GM12865 (cell line): ENCODE measurements around the gene POU2F1.
A peak's percentile ranks its signal among the peaks of the same experiment; 100 is the strongest.

ENCODE experiments used
- DNase-seq: peaks from one replicate; pipeline ENCODE4 v3.0.0; 2010; ENCODE audit warnings: low read depth
- H3K4me3 ChIP-seq: 2 replicates; pipeline ENCODE4 v1.5.1; 2011; ENCODE audit warnings: mild to moderate bottlenecking, low read depth, low read length, control low read depth
- TF ChIP-seq, protein P1 (sequence below): IDR thresholded peaks from 2 replicates; pipeline ENCODE4 v1.5.1; 2011; ENCODE audit warnings: low read length, control low read depth, low read depth, inconsistent platforms; ENCODE audit not compliant: insufficient read depth; ENCODE audit errors: missing control alignments

The POU2F1 gene

DNA sequence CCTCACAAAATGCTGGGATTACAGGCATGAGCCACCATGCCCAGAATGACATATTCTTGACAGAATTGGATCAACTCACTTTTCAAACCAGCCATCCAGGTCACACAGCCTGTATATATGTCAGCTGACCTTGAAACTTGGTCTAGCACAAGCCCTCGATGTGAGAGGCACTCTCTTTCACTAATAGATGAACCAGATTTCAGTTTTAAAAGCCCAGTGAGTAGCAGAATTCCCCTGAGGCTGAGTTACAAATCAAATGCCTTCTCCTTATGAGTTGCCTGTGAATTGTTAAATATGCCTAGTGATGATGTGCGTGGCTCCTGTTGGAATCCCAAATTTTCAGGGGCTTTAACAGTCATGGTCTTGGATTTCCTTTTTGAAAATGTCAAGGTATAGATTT is 208.9 kb downstream of the POU2F1 start:
- H3K4me3 ChIP-seq = no peak overlapping the region
- TF ChIP-seq, protein P1, sequence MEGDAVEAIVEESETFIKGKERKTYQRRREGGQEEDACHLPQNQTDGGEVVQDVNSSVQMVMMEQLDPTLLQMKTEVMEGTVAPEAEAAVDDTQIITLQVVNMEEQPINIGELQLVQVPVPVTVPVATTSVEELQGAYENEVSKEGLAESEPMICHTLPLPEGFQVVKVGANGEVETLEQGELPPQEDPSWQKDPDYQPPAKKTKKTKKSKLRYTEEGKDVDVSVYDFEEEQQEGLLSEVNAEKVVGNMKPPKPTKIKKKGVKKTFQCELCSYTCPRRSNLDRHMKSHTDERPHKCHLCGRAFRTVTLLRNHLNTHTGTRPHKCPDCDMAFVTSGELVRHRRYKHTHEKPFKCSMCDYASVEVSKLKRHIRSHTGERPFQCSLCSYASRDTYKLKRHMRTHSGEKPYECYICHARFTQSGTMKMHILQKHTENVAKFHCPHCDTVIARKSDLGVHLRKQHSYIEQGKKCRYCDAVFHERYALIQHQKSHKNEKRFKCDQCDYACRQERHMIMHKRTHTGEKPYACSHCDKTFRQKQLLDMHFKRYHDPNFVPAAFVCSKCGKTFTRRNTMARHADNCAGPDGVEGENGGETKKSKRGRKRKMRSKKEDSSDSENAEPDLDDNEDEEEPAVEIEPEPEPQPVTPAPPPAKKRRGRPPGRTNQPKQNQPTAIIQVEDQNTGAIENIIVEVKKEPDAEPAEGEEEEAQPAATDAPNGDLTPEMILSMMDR = no peak
- peak; percentile 61 for DNase-seq

DNA sequence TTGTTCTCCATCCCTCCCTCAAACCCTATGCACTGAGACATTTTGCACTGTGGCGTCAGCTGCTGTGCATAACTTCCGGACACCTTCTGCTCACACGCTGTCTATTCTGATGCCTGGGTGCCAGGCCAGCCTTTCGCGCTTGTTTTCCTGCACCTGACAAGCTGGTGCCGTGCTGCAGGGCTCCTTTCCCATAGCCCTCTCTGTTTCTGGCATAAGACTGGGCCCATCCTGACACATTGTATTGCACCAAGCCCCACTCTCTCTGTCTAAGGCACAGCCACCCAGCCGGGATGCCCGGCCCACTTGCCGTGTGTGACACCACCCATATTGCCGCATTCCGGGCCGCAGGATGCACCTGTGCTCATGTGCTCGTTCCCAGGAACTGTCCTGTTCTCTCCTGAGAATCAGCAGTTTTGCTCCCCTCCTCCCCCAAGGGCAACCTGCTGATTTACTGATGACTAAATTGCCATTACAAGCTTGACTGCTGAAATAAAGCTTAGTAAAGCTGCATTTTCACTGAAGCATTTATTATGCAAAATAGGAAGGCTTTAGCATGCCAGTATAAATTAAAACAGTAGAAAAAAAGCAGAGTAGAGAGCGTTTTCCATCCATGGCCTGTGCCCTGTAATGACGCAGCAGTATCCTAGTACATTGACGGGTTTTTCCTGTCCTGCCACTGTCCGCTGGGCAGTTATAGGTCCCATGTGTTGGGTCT is 209.6 kb downstream of the POU2F1 start:
- TF ChIP-seq, protein P1 = no peak
- H3K4me3 ChIP-seq = no peak overlapping the region
- peak; percentile 64 for DNase-seq

DNA sequence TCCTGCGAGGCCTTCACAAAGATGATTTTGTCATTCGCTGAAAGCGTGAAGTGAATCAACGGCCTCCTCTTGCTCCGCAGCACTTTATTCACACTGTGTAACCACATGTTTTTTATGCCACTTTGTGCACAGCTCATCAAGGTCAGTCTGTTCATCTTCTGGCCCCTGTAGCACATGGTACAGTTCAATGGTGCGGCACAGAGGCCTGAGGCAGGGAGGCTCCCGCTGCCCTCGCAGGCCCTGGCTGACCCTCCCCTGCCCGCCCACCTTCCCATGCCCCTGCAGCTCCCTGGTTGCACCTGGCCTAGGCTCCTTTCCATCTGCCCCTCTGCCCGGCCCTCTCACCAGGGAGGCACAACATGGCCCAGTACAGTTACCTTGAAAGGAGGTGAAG is 210.2 kb downstream of the POU2F1 start:
- H3K4me3 ChIP-seq = no peak overlapping the region
- TF ChIP-seq, protein P1 = no peak
- no peak for DNase-seq

DNA sequence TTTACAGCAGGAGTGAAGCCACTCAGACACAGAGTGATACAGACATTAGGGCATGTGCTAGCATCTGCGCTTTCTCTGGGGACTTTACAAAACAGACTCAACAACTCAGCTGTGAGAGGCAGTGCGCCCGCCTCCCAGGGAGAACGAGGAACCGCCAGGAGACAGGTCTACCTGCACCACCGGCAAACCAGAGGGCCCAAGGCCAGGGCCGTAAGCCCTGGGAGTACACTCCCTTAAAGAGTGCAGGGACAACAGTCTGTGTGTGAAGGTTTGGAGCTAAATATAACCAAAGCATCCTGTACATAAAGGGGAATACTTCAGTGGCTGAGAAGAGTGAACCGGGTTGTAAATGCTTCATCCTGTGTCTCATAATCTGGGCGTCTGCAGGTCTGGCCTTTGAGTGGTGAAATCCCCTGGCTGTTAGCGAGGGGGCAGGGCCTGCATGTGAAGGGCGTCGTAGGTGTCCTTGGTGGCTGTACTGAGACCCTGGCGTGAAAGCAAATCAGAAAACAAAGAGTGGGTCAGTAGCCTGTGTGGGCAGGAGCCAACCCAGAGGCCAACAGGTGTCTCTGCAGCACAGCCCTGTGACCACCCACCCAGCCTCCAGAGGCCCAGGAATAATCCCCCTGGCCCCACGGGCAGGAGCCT is 210.7 kb downstream of the POU2F1 start:
- H3K4me3 ChIP-seq = no peak overlapping the region
- TF ChIP-seq, protein P1 = no peak
- DNase-seq = peak; percentile 54

DNA sequence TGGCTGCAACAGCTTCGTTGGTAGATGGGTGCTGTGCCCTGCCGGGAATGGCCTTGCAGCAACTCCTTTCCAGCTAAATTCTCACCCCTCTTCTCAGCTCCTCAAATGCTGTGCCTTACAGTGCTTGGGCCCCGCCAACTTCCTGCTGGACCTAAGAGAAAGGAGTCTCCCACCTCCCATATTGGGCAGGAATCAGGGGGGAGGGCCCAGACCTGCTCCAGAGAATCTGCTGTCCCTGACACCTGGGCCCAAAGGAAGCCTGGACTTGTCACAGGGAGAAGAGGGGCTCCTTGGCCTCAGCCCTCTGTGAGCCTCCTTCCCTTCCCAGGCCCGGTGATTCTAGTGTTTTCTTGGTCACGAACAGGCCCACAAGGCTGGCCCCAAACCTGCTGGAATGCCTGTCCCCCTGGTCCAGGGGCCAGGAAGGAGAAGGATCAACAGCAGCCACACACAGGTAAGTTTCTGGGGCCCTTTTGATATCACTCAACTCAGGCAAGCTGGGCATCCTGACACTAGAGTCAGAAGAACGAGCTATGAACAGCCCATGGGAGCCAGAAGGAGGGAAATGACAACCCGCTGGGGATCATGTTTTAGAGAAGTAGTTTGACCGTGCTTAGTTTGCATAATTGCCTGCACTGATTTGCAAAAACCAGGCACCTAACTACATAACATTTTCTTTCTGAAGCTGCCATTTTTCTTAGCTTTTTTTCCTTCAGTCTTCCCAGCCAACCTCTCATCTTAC is 211.4 kb downstream of the POU2F1 start:
- no peak overlapping the region for H3K4me3 ChIP-seq
- TF ChIP-seq, protein P1 = no peak
- DNase-seq = no peak

DNA sequence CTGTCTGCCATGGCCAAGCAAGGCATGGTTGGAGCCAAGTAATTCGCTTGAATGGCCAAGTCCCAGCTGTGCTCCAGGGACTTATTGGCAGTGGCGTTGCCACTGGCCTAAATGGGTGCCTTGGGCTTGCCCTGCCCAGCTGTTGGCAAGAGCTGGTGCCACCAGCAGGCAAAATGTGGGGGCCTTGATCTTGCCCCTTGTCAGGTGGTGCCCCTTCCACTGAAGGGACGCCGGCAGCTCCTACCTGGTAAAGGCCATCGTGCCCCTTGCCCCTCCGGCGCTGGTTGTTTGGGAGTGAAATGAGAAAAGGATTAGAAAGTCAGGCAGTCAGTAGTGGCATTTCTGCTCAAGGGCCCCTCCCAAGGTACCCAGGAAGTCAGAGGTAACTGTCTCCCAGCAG is 212.1 kb downstream of the POU2F1 start:
- TF ChIP-seq, protein P1 = no peak
- H3K4me3 ChIP-seq = no peak overlapping the region

More for the DNA sequence above, 212.1 kb downstream of the POU2F1 start:
- DNase-seq = no peak
